Measurements from ENCODE around the gene ENAH.

The ENAH gene

GRCh38 chr1:225467193-225468020 lies 185.5 kb downstream of the ENAH start:
- Mint-ChIP-seq H3K27ac (peak overlapping the region; percentile 99), H3K36me3 (no peaks in the 10 kb centered on the region), H3K27me3 (no peaks in the 10 kb centered on the region), H3K4me1 (peaks cover 47% of the 10 kb centered on the region), H3K4me3 (peak overlapping the region; percentile 92), H3K9me3 (no peaks in the 10 kb centered on the region)

DNA sequence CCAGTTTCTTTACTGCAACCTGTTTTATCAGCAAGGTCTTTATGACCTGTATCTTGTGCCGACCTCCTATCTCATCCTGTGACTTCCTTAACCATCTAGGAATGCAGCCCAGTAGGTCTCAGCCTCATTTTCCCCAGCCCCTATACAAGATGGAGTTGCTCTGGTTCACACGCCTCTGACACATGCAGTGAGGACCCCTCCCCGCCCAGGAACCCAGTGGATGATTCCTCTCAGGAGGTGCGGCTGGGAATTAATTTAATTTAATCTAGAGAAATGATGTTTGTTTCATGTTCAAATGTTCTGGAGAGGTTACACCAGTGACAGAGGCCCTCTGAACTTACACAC lies 186.1 kb downstream of the ENAH start:
- H3K9me3 Mint-ChIP-seq: no peaks in the 10 kb centered on the region
- peak overlapping the region; percentile 99 for H3K27ac Mint-ChIP-seq
- H3K4me3 Mint-ChIP-seq: peak overlapping the region; percentile 92
- peaks cover 50% of the 10 kb centered on the region for H3K4me1 Mint-ChIP-seq
- H3K27me3 Mint-ChIP-seq: no peaks in the 10 kb centered on the region
- no peaks in the 10 kb centered on the region for H3K36me3 Mint-ChIP-seq

DNA sequence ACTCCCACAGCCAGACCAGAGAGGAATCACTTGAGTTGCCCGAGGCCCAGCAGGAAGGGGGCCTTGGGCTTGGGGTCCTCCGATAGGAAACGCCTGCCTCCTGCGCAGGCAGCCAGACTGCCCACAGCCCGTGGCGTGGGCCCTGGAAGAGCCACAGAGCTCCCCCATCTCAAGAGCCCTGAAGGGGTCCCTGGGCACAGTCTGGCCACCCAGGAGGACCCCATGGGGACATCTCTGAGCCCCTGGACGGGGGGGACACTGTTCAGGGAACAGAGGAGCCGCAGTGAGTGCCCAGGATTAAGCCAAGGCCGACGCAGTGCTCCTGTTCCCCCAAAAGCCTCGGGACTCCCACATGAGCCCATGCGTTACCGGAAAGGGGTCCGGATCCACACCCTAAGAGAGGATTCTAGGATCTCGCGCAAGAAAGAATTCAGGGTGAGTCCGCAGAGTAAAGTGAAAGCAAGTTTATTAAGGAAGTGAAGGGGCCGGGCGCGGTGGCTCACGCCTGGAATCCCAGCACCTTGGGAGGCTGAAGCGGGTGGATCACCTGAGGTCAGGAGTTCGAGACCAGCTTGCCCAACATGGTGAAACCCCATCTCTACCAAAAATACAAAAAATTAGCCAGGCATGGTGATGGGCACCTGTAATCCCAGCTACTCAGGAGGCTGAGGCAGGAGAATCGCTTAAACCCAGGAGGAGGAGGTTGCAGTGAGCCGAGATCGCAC lies 187.0 kb downstream of the ENAH start:
- H3K4me3 Mint-ChIP-seq: no peak overlapping the region
- no peaks in the 10 kb centered on the region for H3K36me3 Mint-ChIP-seq
- H3K4me1 Mint-ChIP-seq: peaks cover 57% of the 10 kb centered on the region
- peak overlapping the region; percentile 78 for H3K27ac Mint-ChIP-seq
- no peaks in the 10 kb centered on the region for H3K27me3 Mint-ChIP-seq
- H3K9me3 Mint-ChIP-seq: no peaks in the 10 kb centered on the region

DNA sequence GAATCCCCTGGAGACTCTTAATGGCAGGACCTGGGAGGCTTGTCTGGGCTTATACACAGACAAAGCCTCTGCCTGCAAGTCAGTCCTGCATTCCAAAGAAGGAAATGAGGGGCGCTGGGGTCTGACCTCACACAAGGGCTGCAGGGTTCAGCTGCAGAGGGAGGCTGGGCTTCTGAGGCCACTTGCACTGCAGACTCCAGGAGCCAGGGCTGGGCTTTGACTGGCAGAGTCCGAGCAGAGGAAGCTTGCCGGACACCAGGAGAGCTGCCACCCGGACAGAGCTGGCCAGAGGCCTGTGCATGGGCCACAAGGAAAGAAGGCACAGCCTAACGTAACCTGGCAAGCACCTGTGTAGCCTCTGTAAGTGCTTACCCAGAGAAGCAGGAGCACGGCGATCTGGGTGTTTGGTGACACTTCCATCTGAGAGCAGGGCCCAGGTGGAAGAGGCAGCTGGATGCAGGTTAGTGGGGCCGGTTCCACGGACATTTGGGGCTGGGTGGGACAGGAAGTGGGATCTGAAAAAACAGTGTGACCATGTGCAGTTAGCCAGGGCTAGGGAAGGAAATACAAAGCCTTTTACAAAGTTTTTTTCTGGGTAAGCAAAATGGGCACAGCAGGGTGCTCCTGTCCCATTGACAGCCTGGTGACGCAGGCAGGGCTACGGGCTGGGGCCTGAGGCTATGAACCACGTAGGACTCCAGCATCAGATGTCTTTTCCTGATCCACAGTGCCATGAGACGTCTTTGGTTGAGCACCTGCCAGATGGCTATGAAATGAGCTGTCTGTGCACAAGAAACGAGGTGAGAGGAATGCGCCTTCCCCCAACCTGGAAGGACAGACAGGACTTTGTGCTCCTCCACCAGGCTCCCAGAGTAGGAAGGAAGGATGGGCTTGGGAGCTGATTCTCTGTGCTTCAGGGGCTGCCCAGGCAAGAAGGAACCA lies 187.8 kb downstream of the ENAH start:
- Mint-ChIP-seq H3K27ac (peak overlapping the region; percentile 78), H3K4me3 (no peak overlapping the region), H3K4me1 (peaks cover 64% of the 10 kb centered on the region)

GRCh38 chr1:225462714-225463574 lies 190.0 kb downstream of the ENAH start:
- H3K4me3 Mint-ChIP-seq: no peak overlapping the region
- peak overlapping the region; percentile 68 for H3K27ac Mint-ChIP-seq
- H3K27me3 Mint-ChIP-seq: no peaks in the 10 kb centered on the region
- no peaks in the 10 kb centered on the region for H3K9me3 Mint-ChIP-seq
- H3K36me3 Mint-ChIP-seq: no peaks in the 10 kb centered on the region
- H3K4me1 Mint-ChIP-seq: peaks cover 73% of the 10 kb centered on the region

More for the DNA sequence above, 187.8 kb downstream of the ENAH start:
- H3K27me3 Mint-ChIP-seq: no peaks in the 10 kb centered on the region
- H3K9me3 Mint-ChIP-seq: no peaks in the 10 kb centered on the region
- no peaks in the 10 kb centered on the region for H3K36me3 Mint-ChIP-seq

GRCh38 chr1:225462429-225462713 lies 190.6 kb downstream of the ENAH start:
- Mint-ChIP-seq H3K4me3 (no peak overlapping the region), H3K4me1 (peaks cover 70% of the 10 kb centered on the region)

GRCh38 chr1:225461533-225462428 lies 191.1 kb downstream of the ENAH start:
- Mint-ChIP-seq H3K4me3 (no peak overlapping the region), H3K36me3 (no peaks in the 10 kb centered on the region), H3K4me1 (peaks cover 67% of the 10 kb centered on the region), H3K27ac (peak overlapping the region; percentile 79), H3K9me3 (no peaks in the 10 kb centered on the region), H3K27me3 (no peaks in the 10 kb centered on the region)

More at GRCh38 chr1:225462429-225462713, 190.6 kb downstream of the ENAH start:
- H3K36me3 Mint-ChIP-seq: no peaks in the 10 kb centered on the region
- H3K27me3 Mint-ChIP-seq: no peaks in the 10 kb centered on the region
- no peaks in the 10 kb centered on the region for H3K9me3 Mint-ChIP-seq
- H3K27ac Mint-ChIP-seq: peak overlapping the region; percentile 79

- H3K4me3 Mint-ChIP-seq: peak overlapping the region; percentile 3
- peaks cover 59% of the 10 kb centered on the region for H3K4me1 Mint-ChIP-seq
- H3K36me3 Mint-ChIP-seq: no peaks in the 10 kb centered on the region
- H3K27ac Mint-ChIP-seq: peak overlapping the region; percentile 27
- no peaks in the 10 kb centered on the region for H3K27me3 Mint-ChIP-seq
- H3K9me3 Mint-ChIP-seq: no peaks in the 10 kb centered on the region
These were observed 192.0 kb downstream of the ENAH start for GRCh38 chr1:225460737-225461532.

DNA sequence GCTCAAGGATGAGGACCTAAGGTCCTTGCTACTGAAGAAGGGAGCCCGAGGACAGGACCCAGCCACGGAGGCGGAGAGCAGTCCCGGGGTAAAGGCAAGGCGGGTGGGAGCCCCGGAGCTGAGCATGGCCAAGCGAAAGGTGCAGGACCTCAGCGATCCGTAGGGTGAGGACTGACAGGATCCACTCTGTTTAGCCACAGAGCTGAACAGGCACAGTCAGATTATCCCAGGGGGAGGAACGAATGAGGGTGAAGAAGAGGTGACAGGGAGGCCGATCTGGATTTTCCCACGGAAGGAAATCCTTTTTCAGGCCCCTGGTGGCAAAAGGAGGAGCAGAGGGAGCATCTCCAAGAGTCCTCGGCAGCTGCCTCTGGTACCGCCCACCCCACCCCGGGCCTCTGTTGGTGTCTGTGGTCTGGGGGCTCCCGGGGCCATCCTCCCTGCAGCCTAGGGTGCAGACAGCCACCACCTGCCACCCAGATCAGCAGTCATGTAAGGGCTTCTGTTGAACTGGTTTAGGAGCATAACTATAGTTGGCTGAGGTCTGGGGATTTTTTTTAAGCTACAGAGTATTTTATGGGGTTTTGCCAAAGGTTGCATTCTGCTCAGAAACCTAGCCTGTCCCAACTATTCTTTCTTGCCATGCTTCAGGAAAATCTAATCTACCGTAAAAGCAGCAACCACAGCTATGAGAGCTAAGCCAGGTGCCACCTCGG lies 192.7 kb downstream of the ENAH start:
- Mint-ChIP-seq H3K36me3 (no peaks in the 10 kb centered on the region), H3K27me3 (no peaks in the 10 kb centered on the region), H3K4me3 (peak overlapping the region; percentile 3), H3K9me3 (no peaks in the 10 kb centered on the region), H3K4me1 (peaks cover 55% of the 10 kb centered on the region), H3K27ac (peak overlapping the region; percentile 57)

- no peak overlapping the region for H3K27ac Mint-ChIP-seq
- H3K4me3 Mint-ChIP-seq: no peak overlapping the region
- H3K27me3 Mint-ChIP-seq: no peaks in the 10 kb centered on the region
- no peaks in the 10 kb centered on the region for H3K36me3 Mint-ChIP-seq
- no peaks in the 10 kb centered on the region for H3K9me3 Mint-ChIP-seq
- peaks cover 65% of the 10 kb centered on the region for H3K4me1 Mint-ChIP-seq
These were observed 194.7 kb downstream of the ENAH start for GRCh38 chr1:225458222-225458631.

DNA sequence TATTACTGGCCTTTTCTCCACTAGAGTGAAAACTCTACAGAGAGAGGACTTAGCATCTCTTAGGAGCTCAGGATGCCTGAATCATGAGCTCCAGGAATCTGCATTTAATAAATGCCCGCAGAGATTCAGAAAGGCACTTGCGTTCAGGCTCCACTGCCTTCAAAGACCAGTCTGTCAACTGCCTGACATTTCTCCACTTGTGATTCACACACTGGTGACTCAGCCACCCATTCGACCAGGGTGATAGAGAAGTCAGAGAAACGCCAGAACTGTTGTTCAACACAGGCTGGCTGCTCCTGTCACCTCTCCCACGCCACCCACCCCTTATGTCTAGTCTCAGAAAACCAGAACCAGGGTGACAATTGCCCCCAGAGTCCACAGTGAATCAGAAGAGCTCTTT lies 198.2 kb downstream of the ENAH start:
- H3K27me3 Mint-ChIP-seq: no peaks in the 10 kb centered on the region
- H3K9me3 Mint-ChIP-seq: no peaks in the 10 kb centered on the region
- peak overlapping the region; percentile 86 for H3K4me3 Mint-ChIP-seq
- no peaks in the 10 kb centered on the region for H3K36me3 Mint-ChIP-seq
- H3K4me1 Mint-ChIP-seq: peaks cover 51% of the 10 kb centered on the region
- peak overlapping the region; percentile 99 for H3K27ac Mint-ChIP-seq

- Mint-ChIP-seq H3K27me3 (no peaks in the 10 kb centered on the region), H3K4me1 (peaks cover 50% of the 10 kb centered on the region), H3K4me3 (peak overlapping the region; percentile 86), H3K36me3 (no peaks in the 10 kb centered on the region), H3K9me3 (no peaks in the 10 kb centered on the region), H3K27ac (no peak overlapping the region)
These were observed 198.9 kb downstream of the ENAH start for GRCh38 chr1:225453797-225454648.
